WTC11 (cell line): ENCODE measurements around the gene AKT2. TPM values are rescaled to one million over a fixed set of nuclear protein-coding genes. Genes with fewer than 3 reads are reported as not detected.

ENCODE experiments used
- ATAC-seq: fragments of 200-7000 bp; cut with Tn5 transposase; 2 replicates; pipeline ENCODE4 v1.10.0; 2021; ENCODE audit warnings: mild to moderate bottlenecking, moderate library complexity
- CTCF ChIA-PET: fragments of 300-600 bp; sonication (Branson Sonifier 250); formaldehyde crosslinking; loops from one replicate; lab custom pipeline; 2021; ENCODE audit warnings: antibody characterized with exemption; lab: Charles Lee
- POLR2A ChIA-PET: fragments of 350-600 bp; sonication (Branson Sonifier 250); formaldehyde crosslinking; loops from one replicate; lab custom pipeline; 2021; ENCODE audit warnings: antibody characterized with exemption; lab: Charles Lee
- DNase-seq: peaks from one replicate; pipeline ENCODE4 v3.0.0; 2021; ENCODE audit warnings: low spot score
- H3K27ac Mint-ChIP-seq: 2 replicates; pipeline ENCODE4 v1.8.0; 2021; ENCODE audit warnings: mixed read lengths
- H3K27me3 Mint-ChIP-seq: 2 replicates; pipeline ENCODE4 v1.8.0; 2021; ENCODE audit warnings: low read depth, mild to moderate bottlenecking, moderate library complexity, mixed read lengths
- H3K36me3 Mint-ChIP-seq: 2 replicates; pipeline ENCODE4 v1.8.0; 2021; ENCODE audit warnings: mixed read lengths
- H3K4me1 Mint-ChIP-seq: 2 replicates; pipeline ENCODE4 v1.8.0; 2022; ENCODE audit warnings: mixed read lengths
- H3K4me3 Mint-ChIP-seq: 2 replicates; pipeline ENCODE4 v1.8.0; 2021; ENCODE audit warnings: mild to moderate bottlenecking, moderate library complexity, mixed read lengths
- H3K9me3 Mint-ChIP-seq: 2 replicates; pipeline ENCODE4 v1.8.0; 2021; ENCODE audit warnings: mixed read lengths
- CREM ChIP-seq: sonication (generic); formaldehyde crosslinking; IDR thresholded peaks from 2 replicates; pipeline ENCODE4 v1.8.1; 2022; ENCODE audit warnings: mild to moderate bottlenecking, missing genetic modification reagents, moderate library complexity
- EMX1 ChIP-seq: fragments of 250-450 bp; sonication (Bioruptor Pico); IDR thresholded peaks from 2 replicates; pipeline ENCODE4 v1.8.0; 2021; ENCODE audit warnings: mild to moderate bottlenecking
- ESRRA ChIP-seq: sonication (generic); formaldehyde crosslinking; IDR thresholded peaks from 2 replicates; pipeline ENCODE4 v1.8.1; 2022; ENCODE audit warnings: mild to moderate bottlenecking, missing genetic modification reagents, borderline replicate concordance
- FOXP1 ChIP-seq: sonication (generic); formaldehyde crosslinking; IDR thresholded peaks from 2 replicates; pipeline ENCODE4 v1.8.0; 2022; ENCODE audit warnings: missing genetic modification reagents, mild to moderate bottlenecking, moderate library complexity, borderline replicate concordance
- FOXP4 ChIP-seq: sonication (generic); formaldehyde crosslinking; IDR thresholded peaks from 2 replicates; pipeline ENCODE4 v1.8.0; 2022; ENCODE audit warnings: mild to moderate bottlenecking, missing genetic modification reagents
- HMGXB4 ChIP-seq: sonication (generic); formaldehyde crosslinking; IDR thresholded peaks from 2 replicates; pipeline ENCODE4 v1.8.1; 2023; ENCODE audit warnings: mild to moderate bottlenecking, moderate library complexity, missing genetic modification reagents
- NFE2L1 ChIP-seq: sonication (generic); formaldehyde crosslinking; IDR thresholded peaks from 2 replicates; pipeline ENCODE4 v1.8.1; 2023; ENCODE audit warnings: missing genetic modification reagents
- NFYB ChIP-seq: sonication (generic); formaldehyde crosslinking; conservative IDR thresholded peaks from 2 replicates; pipeline ENCODE4 v1.8.0; 2022; ENCODE audit warnings: low read depth, missing genetic modification reagents
- SP1 ChIP-seq: sonication (generic); formaldehyde crosslinking; conservative IDR thresholded peaks from 2 replicates; pipeline ENCODE4 v1.8.1; 2022; ENCODE audit warnings: missing genetic modification reagents
- TEAD1 ChIP-seq: sonication (generic); formaldehyde crosslinking; IDR thresholded peaks from 2 replicates; pipeline ENCODE4 v1.8.0; 2022; ENCODE audit warnings: mild to moderate bottlenecking, missing genetic modification reagents
- ZBTB21 ChIP-seq: sonication (generic); formaldehyde crosslinking; IDR thresholded peaks from 2 replicates; pipeline ENCODE4 v1.8.1; 2023; ENCODE audit warnings: mild to moderate bottlenecking, missing genetic modification reagents, borderline replicate concordance
- ZNF281 ChIP-seq: sonication (generic); formaldehyde crosslinking; IDR thresholded peaks from 2 replicates; pipeline ENCODE4 v1.8.0; 2023; ENCODE audit warnings: mild to moderate bottlenecking, missing genetic modification reagents
- ZNF396 ChIP-seq: fragments of 250-450 bp; sonication (Bioruptor Pico); IDR thresholded peaks from 2 replicates; pipeline ENCODE4 v1.8.0; 2021; ENCODE audit warnings: mild to moderate bottlenecking, moderate library complexity, borderline replicate concordance
- ZNF425 ChIP-seq: fragments of 250-450 bp; sonication (Bioruptor Pico); conservative IDR thresholded peaks from 2 replicates; pipeline ENCODE4 v1.9.0; 2021; ENCODE audit warnings: mild to moderate bottlenecking
- ZNF532 ChIP-seq: fragments of 250-450 bp; sonication (Bioruptor Pico); IDR thresholded peaks from 2 replicates; pipeline ENCODE4 v1.9.0; 2021; ENCODE audit warnings: mild to moderate bottlenecking, borderline replicate concordance
- ZSCAN18 ChIP-seq: fragments of 250-450 bp; sonication (Bioruptor Pico); IDR thresholded peaks from 2 replicates; pipeline ENCODE4 v2.1.2; 2022; ENCODE audit warnings: mild to moderate bottlenecking, moderate library complexity
- total RNA-seq: library from RNA; stranded (reverse); gene quantifications from 3 replicates; pipeline ENCODE4 v1.2.3, GENCODE V29; 2021

Gene AKT2
- total RNA-seq, 1 experiment from 2014 or later, result 156 TPM

DNA sequence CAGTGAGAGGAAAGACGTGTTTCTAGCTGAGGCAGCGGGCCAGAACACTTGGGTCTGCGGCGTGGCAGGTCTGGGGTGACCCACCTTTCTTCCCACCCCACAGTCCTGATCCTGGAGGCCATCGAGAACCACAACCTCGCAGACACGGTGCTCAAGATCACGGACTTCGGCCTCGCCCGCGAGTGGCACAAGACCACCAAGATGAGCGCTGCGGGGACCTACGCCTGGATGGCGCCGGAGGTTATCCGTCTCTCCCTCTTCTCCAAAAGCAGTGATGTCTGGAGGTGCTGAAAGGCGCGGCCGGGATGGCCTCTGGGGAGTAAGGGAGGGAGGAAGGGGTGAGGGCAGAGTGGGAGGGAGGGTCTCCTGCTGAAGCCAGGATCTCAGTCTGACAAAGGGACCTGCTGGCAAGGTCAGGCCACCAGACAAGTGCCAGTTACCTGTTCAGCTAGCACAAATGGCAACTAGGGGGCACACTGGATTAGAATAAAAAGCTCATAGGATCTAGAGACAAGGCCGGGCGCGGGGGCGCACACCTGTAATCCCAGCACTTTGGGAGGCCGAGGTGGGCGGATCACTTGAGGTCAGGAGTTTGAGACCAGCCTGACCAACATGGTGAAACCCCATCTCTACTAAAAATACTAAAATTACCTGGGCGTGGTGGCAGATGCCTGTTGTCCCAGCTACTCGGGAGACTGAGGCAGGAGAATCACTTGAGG lies 86.7 kb downstream of the AKT2 start:
- Mint-ChIP-seq H3K36me3 (peaks cover 9% of the 10 kb centered on the region), H3K27me3 (no peaks in the 10 kb centered on the region), H3K9me3 (no peaks in the 10 kb centered on the region), H3K4me1 (peaks cover 8% of the 10 kb centered on the region), H3K4me3 (no peak overlapping the region), H3K27ac (no peak overlapping the region; the same call in 1 of the 2 replicates)
- ATAC-seq (no peak), DNase-seq (no peak)
- POLR2A ChIA-PET, result no interaction called here
- CTCF ChIA-PET, result interaction anchor here (1.3 to 2.0 kb wide), 2 partner anchors 14 to 33 kb away, joined by 3 to 7 read pairs; no protein-coding TSS in a partner anchor
- no peak for TF ChIP-seq FOXP1
- no peak for TF ChIP-seq ESRRA
- TF ChIP-seq EMX1 (CRISPR knock-in tag), result no peak
- TF ChIP-seq CREM, result no peak
- TF ChIP-seq NFYB, result no peak
- TF ChIP-seq TEAD1, result no peak
- no peak for TF ChIP-seq ZBTB21 (CRISPR knock-in tag)
- TF ChIP-seq NFE2L1 (CRISPR knock-in tag), result no peak
- TF ChIP-seq ZNF532 (CRISPR knock-in tag), result no peak
- no peak for TF ChIP-seq FOXP4
- no peak for TF ChIP-seq ZNF396 (CRISPR knock-in tag)
- TF ChIP-seq ZNF425, result no peak
- no peak for TF ChIP-seq HMGXB4
- no peak for TF ChIP-seq SP1
- no peak for TF ChIP-seq ZSCAN18 (CRISPR knock-in tag)
- TF ChIP-seq ZNF281 (CRISPR knock-in tag), result no peak
- TF ChIP-seq, all 79 proteins: peak for 0
